NCI-H146 treated with DMSO at 0.1 percent for 48 hours (cell line): Measurements from ENCODE around the gene PLCB4.

Experiments
- DNase-seq: peaks from one replicate; lab custom pipeline; 2025; ENCODE audit not compliant: unreplicated experiment; lab: John Stamatoyannopoulos, UW

Gene PLCB4

GRCh38 chr20:9301129-9302090 is 232.5 kb downstream of the PLCB4 start:
- DNase-seq: peak; percentile 64

GRCh38 chr20:9302091-9302462 is 233.2 kb downstream of the PLCB4 start:
- no peak for DNase-seq

GRCh38 chr20:9306521-9306920 is 237.6 kb downstream of the PLCB4 start:
- no peak for DNase-seq

GRCh38 chr20:9308056-9308455 is 239.2 kb downstream of the PLCB4 start:
- no peak for DNase-seq

- DNase-seq: no peak
Observed at GRCh38 chr20:9311132-9311531, 242.2 kb downstream of the PLCB4 start.

GRCh38 chr20:9319687-9320384 is 250.9 kb downstream of the PLCB4 start:
- no peak for DNase-seq

GRCh38 chr20:9321007-9321406 is 252.1 kb downstream of the PLCB4 start:
- no peak for DNase-seq

GRCh38 chr20:9322661-9323060 is 253.8 kb downstream of the PLCB4 start:
- no peak for DNase-seq

- DNase-seq: no peak
Observed at GRCh38 chr20:9323622-9324021, 254.7 kb downstream of the PLCB4 start.

- no peak for DNase-seq
Observed at GRCh38 chr20:9329355-9330101, 260.6 kb downstream of the PLCB4 start.

GRCh38 chr20:9330151-9330550 is 261.3 kb downstream of the PLCB4 start:
- DNase-seq: no peak

GRCh38 chr20:9331707-9332435 is 263.0 kb downstream of the PLCB4 start:
- no peak for DNase-seq

- DNase-seq: no peak
Observed at GRCh38 chr20:9332791-9333479, 264.0 kb downstream of the PLCB4 start.

GRCh38 chr20:9334866-9335265 is 266.0 kb downstream of the PLCB4 start:
- no peak for DNase-seq

- DNase-seq: no peak
Observed at GRCh38 chr20:9338101-9338500, 269.2 kb downstream of the PLCB4 start.

GRCh38 chr20:9339708-9340107 is 270.8 kb downstream of the PLCB4 start:
- no peak for DNase-seq

- DNase-seq: no peak
Observed at GRCh38 chr20:9342651-9343050, 273.8 kb downstream of the PLCB4 start.

GRCh38 chr20:9344083-9344920 is 275.4 kb downstream of the PLCB4 start:
- no peak for DNase-seq

GRCh38 chr20:9348316-9348715 is 279.4 kb downstream of the PLCB4 start:
- no peak for DNase-seq
